ENCODE results near the gene MEX3B. TPM values are rescaled to one million over a fixed set of nuclear protein-coding genes. Genes with fewer than 3 reads are reported as not detected.
A peak's percentile ranks its signal among the peaks of the same experiment; 100 is the strongest.

MEX3B gene
- total and polyA plus RNA-seq, 9 of the 15 experiments (the other 6 are each of a cell fraction or from before 2014, with no cell fraction given): 0.94 to 12.8 (median 3.6) TPM

- TF ChIP-seq PKNOX1 (IDR thresholded peaks at IDR 0.05): peak; percentile 30; the same call in 1 of the 2 replicates
- peak; percentile 33; the same call in 1 of the 2 replicates for TF ChIP-seq ESRRA (IDR thresholded peaks at IDR 0.05; ENCODE audit: borderline replicate concordance, low read depth)
- TF ChIP-seq CTCF (IDR thresholded peaks at IDR 0.05 in 2 of 3, conservative IDR thresholded peaks at IDR 0.05 in 1 of 3; ENCODE audit: insufficient read depth in 2 of 3, low read depth in 1 of 3, low read length in 3 of 3): peak; percentile 15 to 34 (median 28); a peak in 3 of 6 replicates
- TF ChIP-seq CTBP1 (IDR thresholded peaks at IDR 0.05; ENCODE audit: borderline replicate concordance): peak; percentile 60
- peak in 1 of 2 experiments; percentile 44; a peak in 1 of 4 replicates for TF ChIP-seq RCOR1 (IDR thresholded peaks at IDR 0.05; ENCODE audit: borderline replicate concordance in 1 of 2, low read depth in 2 of 2, low read length in 2 of 2)
- peak; percentile 76 for TF ChIP-seq NFIC (IDR thresholded peaks at IDR 0.05)
- TF ChIP-seq MLLT1 (IDR thresholded peaks at IDR 0.05): 0 out of 4 replicates have a peak, but pooled peaks of 1 of the 2 experiments have one; percentile 53
- no peak for TF ChIP-seq NFRKB (IDR thresholded peaks at IDR 0.05; ENCODE audit: low read depth)
These were observed 5.8 kb upstream of the MEX3B start (continued) for GRCh38 chr15:82051664-82052063.
